Left colon (tissue), 2 donors: ENCODE results near the gene PDLIM7. TPM values are rescaled to one million over a fixed set of nuclear protein-coding genes. Genes with fewer than 3 reads are reported as not detected.

Experiments
- ATAC-seq: fragments of 200-7000 bp; cut with Tn5 transposase; one replicate; pipeline ENCODE4 v1.9.1; 2020; ENCODE audit warnings: mild to moderate bottlenecking, moderate library complexity
- DNase-seq, 2 donors: peaks; one replicate each; pipeline ENCODE4 v3.0.0-alpha.2; 2020
- intact Hi-C, 2 donors: fragments of 100-400 bp; cut with DNase I in 1 of 2; cut with micrococcal nuclease in 1 of 2; formaldehyde crosslinking; loops; one replicate each; pipeline versions ENCODE4 v1.11.2 to v1.14.0; 2022; cut with DNase I, micrococcal nuclease
- total RNA-seq, 2 donors: library from RNA; stranded (reverse); fragmentation: NEBNext Ultra II Directional; extraction: Animal tissue kit (Norgen Biotek cat#: 25700); gene quantifications; one replicate each; pipeline ENCODE4 v1.2.1, GENCODE V29; 2021
- donor health status: DM: no; HTN: no; CAD: no.
- donor health status: DM: yes; HTN: yes; CAD: no.

Gene PDLIM7
- total RNA-seq, 2 donors from 2014 or later, result 12.1 to 56.5 TPM

DNA sequence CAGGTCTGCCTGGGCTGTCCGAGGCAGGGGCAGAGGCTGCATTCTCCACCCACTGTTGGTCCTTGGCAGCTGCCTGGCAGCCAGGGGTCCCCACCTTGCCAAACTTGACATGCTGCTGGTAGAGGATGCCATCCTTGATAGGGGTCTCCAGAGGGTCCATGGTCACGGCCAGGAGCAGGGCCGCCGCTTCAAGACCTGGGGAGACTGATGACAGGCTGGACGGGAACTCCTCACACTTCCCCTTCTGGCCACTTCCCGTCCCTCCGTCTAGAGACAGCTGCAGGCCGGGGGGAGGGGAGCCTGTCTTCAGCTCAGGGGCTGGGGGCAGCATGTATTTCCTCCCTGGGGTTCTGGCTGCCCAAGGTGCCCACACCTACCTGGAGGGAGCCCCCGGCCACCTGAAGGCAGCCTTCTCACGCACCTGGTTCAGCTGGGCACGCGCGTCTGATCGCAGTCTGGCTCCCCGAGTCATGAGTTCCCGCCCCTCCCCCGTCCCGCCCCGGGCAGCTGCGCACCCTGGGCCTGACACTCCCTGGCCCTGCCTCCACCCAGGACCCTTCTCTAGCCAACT, 12.1 kb upstream of the PDLIM7 start, which contains the start of gene DOK3:
Gene DOK3 (minus strand): TSS at position 446 of the 571 bp plus-strand sequence. CDS start 286 bp downstream, at position 160.
- intact Hi-C loops, result no loop called here
- DNase-seq (peak in 1 of 2 donors; percentile 75), ATAC-seq (peak; percentile 62)

GRCh38 chr5:177508837-177509236, 11.4 kb upstream of the PDLIM7 start:
- DNase-seq, result no peak
- intact Hi-C loops, result no loop called here
- no peak for ATAC-seq

GRCh38 chr5:177508221-177508611, 10.8 kb upstream of the PDLIM7 start:
- no peak for DNase-seq
- intact Hi-C loops, result no loop called here
- no peak for ATAC-seq

DNA sequence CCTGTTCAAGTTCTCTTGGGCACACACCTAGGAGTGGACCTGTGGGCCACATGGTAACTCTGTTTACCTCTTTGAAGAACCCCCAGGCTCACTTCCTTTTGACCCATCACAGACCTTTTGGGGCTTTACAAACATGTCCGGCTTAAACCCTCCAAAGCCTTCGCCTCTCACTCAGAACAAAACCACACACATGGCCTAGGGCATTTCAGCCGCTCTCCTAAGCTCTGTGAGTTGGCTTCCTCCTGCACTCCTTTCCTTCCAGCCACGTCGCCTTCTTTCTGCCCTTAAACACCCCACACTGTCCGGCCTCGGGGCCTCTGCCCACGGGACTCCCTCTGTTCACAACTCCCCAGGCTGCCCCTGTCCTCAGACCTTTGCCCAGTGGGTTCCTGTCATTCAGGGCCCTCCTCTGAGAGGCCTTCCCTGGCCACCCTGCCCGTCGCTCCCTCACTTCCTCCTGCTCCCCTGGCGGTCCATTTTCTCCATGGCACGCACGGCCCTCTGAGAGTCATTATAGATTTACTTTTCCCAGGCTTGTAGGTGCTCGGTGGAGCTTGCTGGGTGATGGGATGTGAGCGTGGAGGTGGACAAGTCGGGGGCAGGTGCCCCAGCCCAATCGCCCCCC, 10.3 kb upstream of the PDLIM7 start:
- no peak for DNase-seq
- intact Hi-C loops, result no loop called here
- ATAC-seq, result no peak

GRCh38 chr5:177507165-177507564, 9.8 kb upstream of the PDLIM7 start:
- DNase-seq (no peak), ATAC-seq (no peak)
- intact Hi-C loops, result no loop called here

DNA sequence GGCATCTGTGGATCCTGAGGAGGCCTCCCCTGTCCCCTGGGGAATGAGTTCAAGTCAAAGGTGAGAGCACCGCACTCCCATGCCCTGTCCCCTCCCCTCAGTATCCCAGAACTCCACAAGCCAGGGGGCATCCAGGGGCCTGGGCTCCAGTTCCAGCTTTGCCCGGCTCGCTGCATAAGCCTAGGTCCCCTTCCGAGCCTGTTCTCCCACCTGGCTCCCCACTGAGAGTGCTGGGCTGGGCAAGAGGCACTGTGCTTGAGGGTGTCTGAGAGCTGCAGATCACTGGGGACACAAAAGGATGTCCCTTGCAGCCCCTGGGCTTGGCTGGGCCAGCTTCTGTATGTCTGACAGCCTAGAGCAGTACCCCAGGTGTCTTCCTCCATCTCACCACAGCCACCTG, 7.7 kb upstream of the PDLIM7 start:
- DNase-seq, result no peak
- ATAC-seq, result no peak
- intact Hi-C loops, result no loop called here

GRCh38 chr5:177504086-177505056, 7.0 kb upstream of the PDLIM7 start:
- DNase-seq (no peak), ATAC-seq (no peak)
- intact Hi-C loops, result loop anchor here in 1 of 2 donors (5.0 kb wide), 1 partner anchor 112 kb away; no protein-coding TSS in a partner anchor

- intact Hi-C loops, result loop anchor here in 1 of 2 donors (5.0 kb wide), 1 partner anchor 111 kb away; no protein-coding TSS in a partner anchor
- ATAC-seq, result no peak
Observed at GRCh38 chr5:177503351-177504085, 6.1 kb upstream of the PDLIM7 start.

DNA sequence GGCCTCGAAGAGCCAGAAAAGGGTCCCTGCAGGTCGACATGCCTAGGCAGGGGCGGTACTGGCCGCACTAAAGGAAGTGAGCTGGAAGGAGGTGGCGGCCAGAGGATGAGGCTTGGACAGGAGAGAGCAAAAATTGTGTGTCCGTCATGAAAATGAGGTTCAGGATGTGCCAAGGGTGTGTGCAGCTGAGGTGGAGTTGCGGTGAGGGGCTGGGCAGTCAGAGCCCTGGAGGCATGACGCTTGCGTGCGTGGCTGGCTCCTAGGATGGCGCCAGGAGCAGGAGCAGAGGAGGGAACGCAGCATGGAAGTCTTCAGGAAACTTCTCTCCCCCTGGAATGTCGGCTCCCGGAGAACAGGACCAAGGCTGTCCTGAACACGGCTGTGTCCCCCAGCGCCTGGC, 5.5 kb upstream of the PDLIM7 start:
- intact Hi-C loops, result loop anchor here in 1 of 2 donors (5.0 kb wide), 1 partner anchor 111 kb away; no protein-coding TSS in a partner anchor

More at GRCh38 chr5:177503351-177504085, 6.1 kb upstream of the PDLIM7 start:
- DNase-seq, result no peak

DNA sequence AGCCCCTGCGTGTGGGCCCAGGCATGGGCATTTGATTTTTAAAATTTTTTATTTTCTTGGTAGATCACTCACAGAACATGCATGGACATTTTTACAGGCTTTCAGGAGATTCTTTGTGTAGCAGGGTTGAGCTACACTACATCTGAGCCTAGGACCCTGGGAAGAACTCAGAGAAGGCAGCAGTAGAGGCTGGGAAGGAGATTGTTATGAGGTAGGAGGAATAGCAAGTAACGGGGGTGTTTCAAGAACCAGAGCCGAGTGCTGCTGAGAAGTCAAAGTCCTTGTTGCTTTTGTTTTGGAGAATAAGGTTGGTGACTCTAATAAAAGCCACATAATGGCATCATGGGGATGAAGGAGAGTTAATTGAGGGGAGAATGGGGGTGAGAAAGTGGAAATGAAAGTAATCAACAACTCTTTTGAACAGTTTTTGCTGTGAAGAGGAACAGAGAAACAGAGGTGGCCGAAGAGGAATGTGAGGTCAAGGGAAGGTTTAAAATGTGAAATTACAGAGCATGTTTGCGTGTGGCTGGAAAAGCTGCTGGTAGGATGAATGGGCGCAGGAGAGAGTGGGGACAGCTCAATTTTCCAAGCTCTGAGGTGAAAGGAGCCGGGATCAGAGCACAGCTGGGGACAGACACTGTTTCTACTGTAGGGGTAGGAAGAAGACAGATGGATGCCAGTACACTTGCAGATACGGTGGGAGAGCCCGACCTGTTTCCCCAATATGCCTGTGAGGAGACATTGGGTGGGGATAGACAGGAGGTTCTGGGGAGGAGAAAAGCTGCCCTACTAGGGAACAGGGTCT, 4.7 kb upstream of the PDLIM7 start:
- DNase-seq (no peak), ATAC-seq (no peak)
- intact Hi-C loops, result loop anchor here in 1 of 2 donors (5.0 kb wide), 1 partner anchor 110 kb away; no protein-coding TSS in a partner anchor

More for the DNA sequence above, 5.5 kb upstream of the PDLIM7 start:
- no peak for DNase-seq
- ATAC-seq, result no peak

- ATAC-seq (peak; percentile 30), DNase-seq (peak; percentile 84 to 97)
- intact Hi-C loops, result loop anchor here in 1 of 2 donors (5.0 kb wide), 1 partner anchor 109 kb away; no protein-coding TSS in a partner anchor
Observed at GRCh38 chr5:177500685-177501522, 3.5 kb upstream of the PDLIM7 start.

- ATAC-seq (no peak), DNase-seq (no peak)
- intact Hi-C loops, result loop anchor here in 1 of 2 donors (5.0 kb wide), 1 partner anchor 108 kb away; no protein-coding TSS in a partner anchor
Observed at GRCh38 chr5:177499842-177500241, 2.4 kb upstream of the PDLIM7 start.

GRCh38 chr5:177498013-177498787, 796 bp upstream of the PDLIM7 start:
- intact Hi-C loops, result no loop called here
- DNase-seq (peak in 1 of 2 donors; percentile 57), ATAC-seq (peak; percentile 19)

DNA sequence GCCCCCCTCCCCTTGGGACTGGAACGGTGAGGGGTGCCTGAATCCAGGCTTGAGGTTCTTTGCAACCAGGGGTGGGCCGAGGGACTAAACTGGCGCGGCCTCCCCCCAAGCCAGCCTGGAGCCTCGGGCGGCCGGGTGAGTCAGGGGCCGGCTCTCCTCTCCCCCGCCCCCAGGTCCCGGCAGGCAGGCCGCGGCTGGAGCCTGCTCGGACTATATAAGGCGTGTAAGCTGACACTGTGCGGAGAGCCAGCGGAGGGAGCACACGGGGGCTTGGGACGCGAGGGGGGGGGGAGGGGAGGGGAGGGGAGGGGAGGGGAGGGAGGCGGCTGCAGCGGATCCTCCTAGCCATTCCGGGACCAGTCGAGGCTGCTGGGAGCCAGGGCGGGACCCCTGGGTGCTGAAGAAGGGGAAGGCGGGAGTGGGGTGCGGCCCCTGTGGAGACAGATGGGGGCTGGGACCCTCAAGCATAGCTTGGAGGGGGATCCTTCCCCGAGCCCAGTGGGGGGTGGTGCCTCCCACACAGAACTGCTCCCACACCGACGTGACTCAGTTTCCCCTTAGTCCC, 595 bp downstream of the PDLIM7 start:
- ATAC-seq (peak; percentile 2), DNase-seq (peak; percentile 54 to 81)
- intact Hi-C loops, result no loop called here

GRCh38 chr5:177496070-177496726, 1.2 kb downstream of the PDLIM7 start:
- ATAC-seq (no peak), DNase-seq (no peak)
- intact Hi-C loops, result no loop called here
